CD14-positive monocyte (primary cell): Measurements from ENCODE around the gene GPRC5A. TPM values are rescaled to one million over a fixed set of nuclear protein-coding genes. Genes with fewer than 3 reads are reported as not detected.

ENCODE experiments used
- DNase-seq, 3 donors: peaks; one replicate each; pipeline ENCODE4 v3.0.0-alpha.2; 2011 to 2022
- H2AFZ ChIP-seq: 2 replicates; pipeline ENCODE4 v1.6.0; 2012; ENCODE audit warnings: mild to moderate bottlenecking, low read depth, low read length, inconsistent platforms; ENCODE audit not compliant: insufficient read depth, poor library complexity, severe bottlenecking
- H3K27ac ChIP-seq, 2 donors: 1 replicate in 1 of 2; 2 replicates in 1 of 2; pipeline ENCODE4 v1.5.1; 2012 to 2013; ENCODE audit warnings: low read length in 2 of 2, control low read depth in 1 of 2, inconsistent platforms in 1 of 2, low read depth in 1 of 2, mild to moderate bottlenecking in 1 of 2
- H3K27me3 ChIP-seq, 2 donors: one replicate each; pipeline versions ENCODE4 v1.6.0 to v1.6.1; 2011 to 2013; ENCODE audit warnings: low read length in 2 of 2; ENCODE audit not compliant: control insufficient read depth in 2 of 2, insufficient read depth in 2 of 2
- H3K36me3 ChIP-seq, 2 donors: replicated peaks in 1 of 2; 1 replicate in 1 of 2; 2 replicates in 1 of 2; pipeline versions ENCODE4 v1.5.1 to v1.6.1; 2012 to 2013; ENCODE audit warnings: low read length in 2 of 2, control low read depth in 1 of 2, inconsistent platforms in 1 of 2, mild to moderate bottlenecking in 1 of 2; ENCODE audit not compliant: insufficient read depth in 2 of 2, control insufficient read depth in 1 of 2
- H3K4me1 ChIP-seq, 2 donors: 1 replicate in 1 of 2; 2 replicates in 1 of 2; pipeline versions ENCODE4 v1.5.1 to v1.6.1; 2012 to 2013; ENCODE audit warnings: low read length in 2 of 2, control low read depth in 1 of 2, inconsistent platforms in 1 of 2, mild to moderate bottlenecking in 1 of 2, moderate library complexity in 1 of 2; ENCODE audit not compliant: insufficient read depth in 2 of 2, control insufficient read depth in 1 of 2
- H3K4me2 ChIP-seq: replicated peaks from 2 replicates; pipeline ENCODE3; 2012; ENCODE audit warnings: low read length, moderate library complexity, mild to moderate bottlenecking; ENCODE audit not compliant: poor library complexity, severe bottlenecking; ENCODE audit errors: extremely low read depth
- H3K4me3 ChIP-seq, 3 experiments: fragments of 200-600 bp in 1 of 3; sonication (generic) in 1 of 3; replicated peaks in 1 of 3; 1 replicate in 2 of 3; 2 replicates in 1 of 3; pipeline ENCODE4 v1.5.1; 2011 to 2013; ENCODE audit warnings: low read length in 3 of 3, mild to moderate bottlenecking in 3 of 3, control low read depth in 2 of 3, low read depth in 2 of 3, inconsistent platforms in 1 of 3, moderate library complexity in 1 of 3
- H3K79me2 ChIP-seq: 2 replicates; pipeline ENCODE4 v1.6.0; 2012; ENCODE audit warnings: mild to moderate bottlenecking, control low read depth, inconsistent platforms, low read length, moderate library complexity; ENCODE audit not compliant: insufficient read depth
- H3K9ac ChIP-seq: 2 replicates; pipeline ENCODE4 v1.6.0; 2017; ENCODE audit warnings: low read length, mild to moderate bottlenecking; ENCODE audit not compliant: insufficient read depth, poor library complexity, severe bottlenecking
- H3K9me3 ChIP-seq, 2 donors: replicated peaks in 1 of 2; 1 replicate in 1 of 2; 2 replicates in 1 of 2; pipeline versions ENCODE4 v1.5.1 to v1.6.1; 2012 to 2013; ENCODE audit warnings: low read length in 2 of 2, control low read depth in 1 of 2; ENCODE audit not compliant: control insufficient read depth in 1 of 2, insufficient read depth in 1 of 2
- H4K20me1 ChIP-seq: 2 replicates; pipeline ENCODE4 v1.6.0; 2012; ENCODE audit warnings: mild to moderate bottlenecking, low read length, control low read depth, moderate library complexity; ENCODE audit not compliant: insufficient read depth
- H3K27ac Mint-ChIP-seq, 7 donors: one replicate each; pipeline ENCODE4 v1.8.0; 2020; ENCODE audit warnings: mild to moderate bottlenecking in 7 of 7, mixed read lengths in 7 of 7, moderate library complexity in 6 of 7, inconsistent platforms in 2 of 7
- H3K27me3 Mint-ChIP-seq, 3 donors: one replicate each; pipeline ENCODE4 v1.8.0; 2021 to 2022; ENCODE audit warnings: low read depth in 3 of 3, mild to moderate bottlenecking in 3 of 3, mixed read lengths in 3 of 3, moderate library complexity in 3 of 3, inconsistent platforms in 1 of 3
- H3K36me3 Mint-ChIP-seq, 2 donors: one replicate each; pipeline ENCODE4 v1.8.0; 2020; ENCODE audit warnings: mixed read lengths in 2 of 2, inconsistent platforms in 1 of 2, mild to moderate bottlenecking in 1 of 2
- H3K4me1 Mint-ChIP-seq: one replicate; pipeline ENCODE4 v1.8.0; 2020; ENCODE audit warnings: mild to moderate bottlenecking, mixed read lengths
- H3K4me3 Mint-ChIP-seq, 2 donors: one replicate each; pipeline ENCODE4 v1.8.0; 2020; ENCODE audit warnings: mild to moderate bottlenecking in 2 of 2, mixed read lengths in 2 of 2, moderate library complexity in 1 of 2
- H3K9me3 Mint-ChIP-seq, 7 donors: one replicate each; pipeline ENCODE4 v1.8.0; 2020 to 2022; ENCODE audit warnings: mixed read lengths in 7 of 7, mild to moderate bottlenecking in 6 of 7, moderate library complexity in 6 of 7, inconsistent platforms in 2 of 7
- WGBS: methylation state at CpG from one replicate; pipeline ENCODE4 v1.1.5; 2013; ENCODE audit warnings: missing lambda C conversion rate; ENCODE audit not compliant: insufficient coverage; 5-methylcytosine and 5-hydroxymethylcytosine counted together
- intact Hi-C, 2 donors: fragments of 100-400 bp; cut with micrococcal nuclease; formaldehyde crosslinking; loops; one replicate each; pipeline versions ENCODE4 v1.15.0 to v1.15.1; 2023
- polyA plus RNA-seq, 3 donors: library from polyadenylated mRNA; depleted of rRNA in 1 of 3; unstranded in 2 of 3; stranded (reverse) in 1 of 3; fragments of 300-500 nt in 2 of 3; fragments of >200 nt in 1 of 3; fragmentation: Illumina TruSeq in 2 of 3; gene quantifications; 1 replicate in 2 of 3; 2 replicates in 1 of 3; pipeline ENCODE4 v1.2.3, GENCODE V29; 2012 to 2021
- TF ChIP-seq, protein P1 (sequence below): fragments of 200-600 bp; IDR thresholded peaks from one replicate; pipeline ENCODE4 v1.8.0; 2022; ENCODE audit warnings: antibody characterized with exemption, mild to moderate bottlenecking

The GPRC5A gene
- polyA plus RNA-seq, 3 donors = 0.43 TPM; not detected in 2

DNA sequence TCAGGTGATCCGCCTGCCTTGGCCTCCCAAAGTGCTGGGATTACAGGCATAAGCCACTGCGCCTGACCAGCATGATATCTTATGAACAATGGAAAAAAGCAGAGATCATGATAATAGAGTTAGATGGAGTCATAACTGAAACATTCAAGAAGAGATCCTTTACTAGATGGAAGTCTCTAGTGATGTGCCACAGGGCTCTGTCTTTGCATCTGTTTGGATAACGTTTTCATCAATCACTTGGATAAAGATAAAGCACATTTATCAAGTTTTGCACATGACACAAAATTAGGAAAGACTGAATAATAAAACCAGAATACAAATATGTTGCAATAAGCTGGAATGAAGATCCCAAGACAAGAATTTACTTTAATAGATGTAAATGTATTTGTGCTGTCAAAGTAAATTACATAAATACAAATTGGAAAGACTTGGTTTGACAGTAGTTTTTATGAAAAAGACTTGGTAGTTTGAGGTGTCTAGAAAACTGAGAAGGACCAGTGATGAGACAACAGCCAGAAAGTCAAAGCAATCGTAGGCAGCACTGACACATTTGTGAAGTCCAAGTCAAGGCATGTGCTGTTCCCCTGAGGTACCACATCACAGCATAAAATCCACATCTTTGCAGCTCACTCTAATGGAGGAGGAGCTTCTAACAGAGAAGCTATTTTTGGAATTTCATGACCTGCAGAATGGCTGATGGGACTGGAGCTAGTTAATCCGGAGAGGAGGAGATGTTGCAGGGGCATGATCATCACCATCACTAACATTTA, 28.5 kb downstream of the GPRC5A start:
- no peaks in the 10 kb centered on the region for H4K20me1 ChIP-seq
- peaks cover 9% of the 10 kb centered on the region for H3K4me1 Mint-ChIP-seq

DNA sequence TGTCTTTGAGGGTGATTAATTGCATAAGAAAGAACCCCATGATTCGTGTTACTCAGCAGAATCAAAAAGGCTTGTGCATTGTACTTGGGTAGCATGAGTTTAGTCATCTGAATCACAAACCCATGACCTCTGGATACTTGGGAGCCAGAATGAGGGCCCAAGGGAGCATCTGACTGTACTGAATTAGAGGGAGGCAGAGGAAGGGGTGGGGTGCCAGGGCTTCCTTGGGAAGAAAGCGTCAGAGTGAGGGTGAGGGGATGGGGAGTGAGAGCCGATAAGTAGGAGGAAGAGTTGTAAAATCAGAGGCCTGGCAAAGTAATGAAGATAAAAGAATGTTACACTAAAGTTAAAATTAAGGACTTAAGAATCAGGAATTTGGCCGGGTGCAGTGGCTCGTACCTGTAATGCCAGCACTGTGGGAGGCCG, 30.8 kb downstream of the GPRC5A start:
- Mint-ChIP-seq H3K36me3 (no peaks in the 10 kb centered on the region), H3K4me1 (no peaks in the 10 kb centered on the region), H3K9me3 (peaks cover 0 to 8% (median 0%) of the 10 kb centered on the region in 7 donors), H3K27ac (no peak overlapping the region), H3K27me3 (peaks cover 0 to 7% (median 2%) of the 10 kb centered on the region in 3 donors), H3K4me3 (no peak overlapping the region)
- TF ChIP-seq, protein P1, sequence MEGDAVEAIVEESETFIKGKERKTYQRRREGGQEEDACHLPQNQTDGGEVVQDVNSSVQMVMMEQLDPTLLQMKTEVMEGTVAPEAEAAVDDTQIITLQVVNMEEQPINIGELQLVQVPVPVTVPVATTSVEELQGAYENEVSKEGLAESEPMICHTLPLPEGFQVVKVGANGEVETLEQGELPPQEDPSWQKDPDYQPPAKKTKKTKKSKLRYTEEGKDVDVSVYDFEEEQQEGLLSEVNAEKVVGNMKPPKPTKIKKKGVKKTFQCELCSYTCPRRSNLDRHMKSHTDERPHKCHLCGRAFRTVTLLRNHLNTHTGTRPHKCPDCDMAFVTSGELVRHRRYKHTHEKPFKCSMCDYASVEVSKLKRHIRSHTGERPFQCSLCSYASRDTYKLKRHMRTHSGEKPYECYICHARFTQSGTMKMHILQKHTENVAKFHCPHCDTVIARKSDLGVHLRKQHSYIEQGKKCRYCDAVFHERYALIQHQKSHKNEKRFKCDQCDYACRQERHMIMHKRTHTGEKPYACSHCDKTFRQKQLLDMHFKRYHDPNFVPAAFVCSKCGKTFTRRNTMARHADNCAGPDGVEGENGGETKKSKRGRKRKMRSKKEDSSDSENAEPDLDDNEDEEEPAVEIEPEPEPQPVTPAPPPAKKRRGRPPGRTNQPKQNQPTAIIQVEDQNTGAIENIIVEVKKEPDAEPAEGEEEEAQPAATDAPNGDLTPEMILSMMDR = no peak
- Histone ChIP-seq H4K20me1 (no peaks in the 10 kb centered on the region), H3K4me1 (no peaks in the 10 kb centered on the region), H3K36me3 (no peaks in the 10 kb centered on the region), H3K4me2 (no peak overlapping the region), H3K27me3 (no peaks in the 10 kb centered on the region), H3K9me3 (no peaks in the 10 kb centered on the region), H2AFZ (no peak overlapping the region), H3K79me2 (no peaks in the 10 kb centered on the region), H3K27ac (no peak overlapping the region), H3K4me3 (no peak overlapping the region), H3K9ac (no peak overlapping the region)
- peak in 1 of 3 donors; percentile 22 for DNase-seq
- WGBS = 90% methylated on average over 2 of the region's 6 CpGs
- intact Hi-C loops = no loop called here

More for the DNA sequence above, 28.5 kb downstream of the GPRC5A start:
- peaks cover 0 to 8% (median 0%) of the 10 kb centered on the region in 7 donors for H3K9me3 Mint-ChIP-seq
- H3K36me3 Mint-ChIP-seq = no peaks in the 10 kb centered on the region
- no peak overlapping the region for H3K27ac ChIP-seq
- no peaks in the 10 kb centered on the region for H3K9me3 ChIP-seq
- H3K27me3 ChIP-seq = no peaks in the 10 kb centered on the region
- H3K4me1 ChIP-seq = peaks cover 6 to 8% of the 10 kb centered on the region in 2 donors
- WGBS = 75% methylated on average over 2 of the region's 5 CpGs
- no peak overlapping the region for H3K4me2 ChIP-seq
- H3K36me3 ChIP-seq = no peaks in the 10 kb centered on the region
- no peak overlapping the region for H3K4me3 Mint-ChIP-seq
- H3K79me2 ChIP-seq = no peaks in the 10 kb centered on the region
- H3K27ac Mint-ChIP-seq = no peak overlapping the region
- H3K27me3 Mint-ChIP-seq = peaks cover 0 to 10% (median 1%) of the 10 kb centered on the region in 3 donors
- H3K4me3 ChIP-seq = no peak overlapping the region
- H3K9ac ChIP-seq = no peak overlapping the region
- TF ChIP-seq, protein P1 = no peak
- no peak for DNase-seq
- intact Hi-C loops = loop anchor here (5.0 to 10.0 kb wide), 5 partner anchors 62 to 312 kb away; no protein-coding TSS in a partner anchor
- H2AFZ ChIP-seq = no peak overlapping the region
